GM21717 (cell line): Measurements from ENCODE around the gene NUDT22.

Source experiments
- ATAC-seq: cut with Tn5 transposase; IDR thresholded peaks from one replicate; pipeline ENCODE4 v1.9.1; 2021; ENCODE audit warnings: mild to moderate bottlenecking, moderate library complexity; ENCODE audit not compliant: unreplicated experiment

NUDT22 gene

GRCh38 chr11:64225608-64226506, at the start of gene NUDT22, which contains the start of gene TRPT1:
NUDT22 (plus strand) TSS chr11:64226274; CDS start chr11:64226653, 379 bp downstream.
TRPT1 (minus strand) TSS chr11:64226186; CDS start chr11:64225860, 326 bp downstream.
- ATAC-seq, result peak; percentile 40

GRCh38 chr11:64176751-64177150, 49.3 kb upstream of the NUDT22 start:
- ATAC-seq, result no peak

GRCh38 chr11:64178203-64178602, 47.9 kb upstream of the NUDT22 start:
- ATAC-seq, result no peak

GRCh38 chr11:64178951-64179639, 47.0 kb upstream of the NUDT22 start:
- ATAC-seq, result no peak

- no peak for ATAC-seq
Measured at GRCh38 chr11:64180891-64181290, 45.2 kb upstream of the NUDT22 start.

- no peak for ATAC-seq
Measured at GRCh38 chr11:64181506-64182411, 44.3 kb upstream of the NUDT22 start.

- no peak for ATAC-seq
Measured at GRCh38 chr11:64183890-64184289, 42.2 kb upstream of the NUDT22 start.

GRCh38 chr11:64185175-64185692, 40.8 kb upstream of the NUDT22 start:
- ATAC-seq, result peak; percentile 18

- peak; percentile 83 for ATAC-seq
Measured at GRCh38 chr11:64185693-64186491, 40.2 kb upstream of the NUDT22 start, which contains the start of gene STIP1. STIP1 (plus strand) TSS chr11:64186171; CDS start chr11:64186262, 91 bp downstream.

GRCh38 chr11:64186492-64187165, 39.4 kb upstream of the NUDT22 start:
- no peak for ATAC-seq

GRCh38 chr11:64192434-64192833, 33.6 kb upstream of the NUDT22 start:
- ATAC-seq, result no peak

GRCh38 chr11:64196626-64197025, 29.4 kb upstream of the NUDT22 start:
- ATAC-seq, result no peak

GRCh38 chr11:64198511-64198910, 27.6 kb upstream of the NUDT22 start:
- ATAC-seq, result no peak

GRCh38 chr11:64201543-64201942, 24.5 kb upstream of the NUDT22 start:
- ATAC-seq, result no peak

- ATAC-seq, result no peak
Measured at GRCh38 chr11:64202992-64203391, 23.1 kb upstream of the NUDT22 start.

GRCh38 chr11:64203421-64204079, 22.5 kb upstream of the NUDT22 start:
- ATAC-seq, result no peak

- ATAC-seq, result no peak
Measured at GRCh38 chr11:64204080-64204440, 22.0 kb upstream of the NUDT22 start.

- ATAC-seq, result no peak
Measured at GRCh38 chr11:64204464-64204989, 21.5 kb upstream of the NUDT22 start.
